ENCODE results near the gene SAGE1. TPM values are rescaled to one million over a fixed set of nuclear protein-coding genes. Genes with fewer than 3 reads are reported as not detected.

Gene SAGE1
- polyA plus RNA-seq, 3 donors: not detected

GRCh38 chrX:135931644-135932487 is 38.4 kb downstream of the SAGE1 start:
- Histone ChIP-seq H3K9ac (ENCODE audit: insufficient read depth, low read length, poor library complexity, severe bottlenecking) (no peak overlapping the region), H3K4me3 (replicated peaks in 1 of 3; ENCODE audit: low read depth in 2 of 3, low read length in 3 of 3) (no peak overlapping the region), H2AFZ (ENCODE audit: insufficient read depth, low read depth, low read length, poor library complexity, severe bottlenecking) (no peak overlapping the region), H3K4me1 (ENCODE audit: control insufficient read depth in 1 of 2, insufficient read depth in 2 of 2, low read length in 2 of 2) (no peaks in the 10 kb centered on the region), H3K27me3 (ENCODE audit: control insufficient read depth in 2 of 2, insufficient read depth in 2 of 2, low read length in 2 of 2) (no peaks in the 10 kb centered on the region), H3K9me3 (replicated peaks in 1 of 2; ENCODE audit: control insufficient read depth in 1 of 2, insufficient read depth in 1 of 2, low read length in 2 of 2) (no peaks in the 10 kb centered on the region), H3K36me3 (replicated peaks in 1 of 2; ENCODE audit: control insufficient read depth in 1 of 2, insufficient read depth in 2 of 2, low read length in 2 of 2) (no peaks in the 10 kb centered on the region), H3K27ac (ENCODE audit: low read depth in 1 of 2, low read length in 2 of 2) (no peak overlapping the region), H3K79me2 (ENCODE audit: insufficient read depth, low read length) (no peaks in the 10 kb centered on the region), H4K20me1 (ENCODE audit: insufficient read depth, low read length) (no peaks in the 10 kb centered on the region), H3K4me2 (replicated peaks; ENCODE audit: extremely low read depth, low read length, poor library complexity, severe bottlenecking) (no peak overlapping the region)
- no peaks in the 10 kb centered on the region for H3K36me3 Mint-ChIP-seq
- H3K27me3 Mint-ChIP-seq (ENCODE audit: low read depth in 3 of 3): peaks cover 0 to 6% (median 4%) of the 10 kb centered on the region in 3 donors
- DNase-seq: peak in 2 of 3 donors; percentile 10 to 27
- WGBS (ENCODE audit: insufficient coverage): 44% methylated on average over 5 of the region's 19 CpGs
- no peak overlapping the region for H3K4me3 Mint-ChIP-seq
- H3K27ac Mint-ChIP-seq: no peak overlapping the region
- no peaks in the 10 kb centered on the region for H3K9me3 Mint-ChIP-seq
- TF ChIP-seq CTCF (IDR thresholded peaks at IDR 0.05): peak; percentile 71
- intact Hi-C loops (cut with micrococcal nuclease): no loop called here
- no peaks in the 10 kb centered on the region for H3K4me1 Mint-ChIP-seq

GRCh38 chrX:135944486-135944885 is 51.0 kb downstream of the SAGE1 start:
- H2AFZ ChIP-seq (ENCODE audit: insufficient read depth, low read depth, low read length, poor library complexity, severe bottlenecking): no peak overlapping the region
- Mint-ChIP-seq H3K4me1 (peaks cover 2% of the 10 kb centered on the region), H3K27ac (no peak overlapping the region), H3K9me3 (peaks cover 0 to 11% (median 0%) of the 10 kb centered on the region in 7 donors), H3K27me3 (ENCODE audit: low read depth in 3 of 3) (no peaks in the 10 kb centered on the region), H3K4me3 (no peak overlapping the region), H3K36me3 (peaks cover 4 to 6% of the 10 kb centered on the region in 2 donors)
- no CpG with 5 or more reads among the region's 2 CpGs for WGBS (ENCODE audit: insufficient coverage)
- no peak overlapping the region for H3K4me3 ChIP-seq (replicated peaks in 1 of 3; ENCODE audit: low read depth in 2 of 3, low read length in 3 of 3)
- H3K36me3 ChIP-seq (replicated peaks in 1 of 2; ENCODE audit: control insufficient read depth in 1 of 2, insufficient read depth in 2 of 2, low read length in 2 of 2): no peaks in the 10 kb centered on the region
- no peaks in the 10 kb centered on the region for H3K27me3 ChIP-seq (ENCODE audit: control insufficient read depth in 2 of 2, insufficient read depth in 2 of 2, low read length in 2 of 2)
- H4K20me1 ChIP-seq (ENCODE audit: insufficient read depth, low read length): no peaks in the 10 kb centered on the region
- no peaks in the 10 kb centered on the region for H3K79me2 ChIP-seq (ENCODE audit: insufficient read depth, low read length)
- DNase-seq: no peak
- no peak overlapping the region for H3K4me2 ChIP-seq (replicated peaks; ENCODE audit: extremely low read depth, low read length, poor library complexity, severe bottlenecking)
- no peak for TF ChIP-seq CTCF (IDR thresholded peaks at IDR 0.05)
- intact Hi-C loops (cut with micrococcal nuclease): no loop called here
- no peak overlapping the region for H3K9ac ChIP-seq (ENCODE audit: insufficient read depth, low read length, poor library complexity, severe bottlenecking)
- no peaks in the 10 kb centered on the region for H3K4me1 ChIP-seq (ENCODE audit: control insufficient read depth in 1 of 2, insufficient read depth in 2 of 2, low read length in 2 of 2)
- H3K9me3 ChIP-seq (replicated peaks in 1 of 2; ENCODE audit: control insufficient read depth in 1 of 2, insufficient read depth in 1 of 2, low read length in 2 of 2): peaks cover 8 to 10% of the 10 kb centered on the region in 2 donors
- no peak overlapping the region for H3K27ac ChIP-seq (ENCODE audit: low read depth in 1 of 2, low read length in 2 of 2)

All from CD14-positive monocyte (primary cell).